HL-60 (cell line): ENCODE measurements around the gene DTNA.

Experiments used
- SPI1 ChIP-seq: IDR thresholded peaks from 2 replicates; pipeline ENCODE4 v1.6.1; 2012; ENCODE audit warnings: low read depth, mild to moderate bottlenecking, borderline replicate concordance
- TF ChIP-seq, protein P1 (sequence below): IDR thresholded peaks from one replicate; pipeline ENCODE4 v1.5.1; 2011; ENCODE audit warnings: low read length, control low read depth, inconsistent platforms; ENCODE audit not compliant: insufficient read depth

GRCh38 chr18:34864836-34865497 lies 154.9 kb downstream of the DTNA start:
- TF ChIP-seq SPI1, result no peak
- TF ChIP-seq, protein P1, sequence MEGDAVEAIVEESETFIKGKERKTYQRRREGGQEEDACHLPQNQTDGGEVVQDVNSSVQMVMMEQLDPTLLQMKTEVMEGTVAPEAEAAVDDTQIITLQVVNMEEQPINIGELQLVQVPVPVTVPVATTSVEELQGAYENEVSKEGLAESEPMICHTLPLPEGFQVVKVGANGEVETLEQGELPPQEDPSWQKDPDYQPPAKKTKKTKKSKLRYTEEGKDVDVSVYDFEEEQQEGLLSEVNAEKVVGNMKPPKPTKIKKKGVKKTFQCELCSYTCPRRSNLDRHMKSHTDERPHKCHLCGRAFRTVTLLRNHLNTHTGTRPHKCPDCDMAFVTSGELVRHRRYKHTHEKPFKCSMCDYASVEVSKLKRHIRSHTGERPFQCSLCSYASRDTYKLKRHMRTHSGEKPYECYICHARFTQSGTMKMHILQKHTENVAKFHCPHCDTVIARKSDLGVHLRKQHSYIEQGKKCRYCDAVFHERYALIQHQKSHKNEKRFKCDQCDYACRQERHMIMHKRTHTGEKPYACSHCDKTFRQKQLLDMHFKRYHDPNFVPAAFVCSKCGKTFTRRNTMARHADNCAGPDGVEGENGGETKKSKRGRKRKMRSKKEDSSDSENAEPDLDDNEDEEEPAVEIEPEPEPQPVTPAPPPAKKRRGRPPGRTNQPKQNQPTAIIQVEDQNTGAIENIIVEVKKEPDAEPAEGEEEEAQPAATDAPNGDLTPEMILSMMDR, result no peak
